ENCODE measurements around the gene SLC24A4. TPM values are rescaled to one million over a fixed set of nuclear protein-coding genes. Genes with fewer than 3 reads are reported as not detected.

Gene SLC24A4
- total RNA-seq, 1 donor from 2014 or later, result 0.41 TPM

DNA sequence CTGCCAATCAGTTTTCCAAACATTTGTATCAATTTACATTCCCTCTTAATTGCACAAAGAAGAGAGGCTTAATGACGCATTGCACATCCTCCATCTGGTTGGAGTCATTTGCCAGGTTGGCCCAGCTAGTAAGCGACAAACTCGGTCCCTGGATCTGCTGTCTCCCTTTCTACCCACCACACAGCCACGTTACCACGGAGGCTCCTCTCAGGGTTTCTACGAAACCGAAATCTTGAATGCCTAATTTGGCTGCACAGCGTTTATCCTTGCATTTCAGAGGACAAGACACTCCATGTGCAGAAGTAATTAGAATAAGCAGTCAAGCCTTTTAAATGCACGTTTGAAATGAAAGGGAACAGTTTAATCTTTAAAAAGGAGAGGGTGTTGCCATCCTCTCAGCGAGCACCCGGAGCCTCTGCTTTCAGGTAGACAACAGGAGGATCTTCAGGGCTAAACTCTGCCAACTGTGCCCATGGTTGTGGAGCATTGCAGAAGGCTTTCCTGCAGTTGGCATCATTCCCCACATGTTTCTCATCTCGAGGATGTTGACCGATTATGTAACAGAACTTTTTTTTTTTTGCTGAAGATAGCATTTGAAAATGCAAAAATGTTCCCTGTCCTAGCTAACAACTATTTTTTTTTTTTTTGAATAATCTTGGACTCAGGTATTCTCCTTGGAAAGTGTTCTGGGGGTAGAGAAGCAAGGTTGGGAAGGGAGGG lies 37.8 kb downstream of the SLC24A4 start:
- DNase-seq (ENCODE audit: low spot score in 2 of 2) (no peak), FAIRE-seq (no peak)

DNA sequence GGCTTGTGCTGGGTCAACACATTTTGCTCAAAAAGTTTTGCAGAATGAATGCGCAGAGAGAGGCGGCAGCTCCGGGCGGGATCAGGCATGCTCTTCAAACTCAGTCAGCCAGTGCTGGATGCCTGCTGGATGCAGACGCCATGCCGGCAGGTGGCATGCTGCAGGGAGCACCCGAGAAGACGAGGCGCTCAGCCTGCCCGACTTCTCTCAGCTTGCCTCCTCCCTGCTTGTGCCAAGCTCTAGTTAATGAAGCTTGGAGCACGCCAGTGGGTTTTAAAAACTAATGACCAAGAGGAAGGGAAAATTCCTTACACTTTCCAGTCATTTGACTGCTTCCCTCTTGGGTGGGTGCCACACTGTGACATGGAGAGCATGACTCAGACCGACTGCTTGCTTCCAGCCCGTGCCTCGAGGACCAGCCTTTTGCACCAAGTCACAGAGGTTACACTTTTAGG lies 39.8 kb downstream of the SLC24A4 start:
- no peak for FAIRE-seq
- peak in 1 of 2 donors; percentile 46 for DNase-seq (ENCODE audit: low spot score in 2 of 2)

DNA sequence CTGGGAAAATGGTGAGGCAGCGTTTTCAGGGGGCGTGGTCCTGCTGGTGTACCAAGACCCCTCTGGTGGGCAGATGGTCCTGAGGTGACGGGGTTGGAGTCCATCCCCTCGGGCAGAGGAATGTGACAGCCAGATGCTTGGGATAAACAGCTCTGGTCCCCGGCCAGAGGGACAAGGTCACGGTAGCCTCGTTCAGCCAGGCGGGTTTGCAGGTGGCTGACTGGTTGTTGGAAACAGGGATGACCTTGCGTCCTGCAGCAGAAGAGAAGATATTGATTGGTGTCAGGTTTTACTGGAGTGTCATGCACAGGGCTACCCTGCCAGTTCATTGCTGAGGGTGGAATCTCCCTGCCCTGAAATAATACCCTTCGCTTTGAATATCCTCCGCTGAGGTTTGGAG lies 43.3 kb downstream of the SLC24A4 start:
- DNase-seq (ENCODE audit: low spot score in 2 of 2) (no peak), FAIRE-seq (no peak)

DNA sequence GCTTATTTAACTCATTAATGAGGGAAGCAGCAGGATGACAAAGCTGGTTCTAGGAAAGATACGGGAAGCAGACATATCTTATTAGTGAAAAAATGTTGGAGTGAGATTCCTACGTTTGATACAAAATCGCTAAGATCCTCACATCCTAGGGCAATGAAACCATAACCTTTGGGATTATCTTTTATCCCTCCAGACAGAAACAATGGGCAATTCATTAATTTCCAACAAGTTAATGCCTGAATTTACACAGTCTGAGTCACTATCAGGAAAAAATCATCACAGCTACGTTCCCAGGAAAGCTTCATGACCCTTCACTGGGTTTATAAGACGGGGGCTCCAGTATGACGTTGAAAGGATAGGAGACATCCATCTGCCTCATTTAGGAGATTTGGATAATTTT lies 45.0 kb downstream of the SLC24A4 start:
- no peak for FAIRE-seq

DNA sequence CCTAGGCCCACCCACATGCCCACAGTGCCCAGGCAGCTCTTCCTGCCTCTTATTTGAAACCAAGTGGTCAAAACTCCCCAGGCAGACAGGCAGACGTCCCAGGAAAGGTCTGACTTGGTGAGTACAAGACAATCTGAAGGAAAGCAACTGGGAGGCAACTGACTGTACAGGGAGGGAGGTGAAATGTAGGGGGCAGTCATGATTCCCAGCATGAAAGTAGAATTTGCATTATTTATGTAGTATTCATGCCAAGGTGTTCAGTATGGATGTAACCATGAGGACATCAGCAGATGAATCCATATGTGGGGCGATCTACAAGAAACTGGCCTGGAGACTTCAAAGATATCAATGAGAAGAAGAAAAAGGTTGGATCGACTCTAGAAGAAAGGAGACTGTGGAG lies 46.1 kb downstream of the SLC24A4 start:
- DNase-seq (ENCODE audit: low spot score in 2 of 2) (no peak), FAIRE-seq (no peak)

More for the DNA sequence above, 45.0 kb downstream of the SLC24A4 start:
- DNase-seq (ENCODE audit: low spot score in 2 of 2), result no peak

DNA sequence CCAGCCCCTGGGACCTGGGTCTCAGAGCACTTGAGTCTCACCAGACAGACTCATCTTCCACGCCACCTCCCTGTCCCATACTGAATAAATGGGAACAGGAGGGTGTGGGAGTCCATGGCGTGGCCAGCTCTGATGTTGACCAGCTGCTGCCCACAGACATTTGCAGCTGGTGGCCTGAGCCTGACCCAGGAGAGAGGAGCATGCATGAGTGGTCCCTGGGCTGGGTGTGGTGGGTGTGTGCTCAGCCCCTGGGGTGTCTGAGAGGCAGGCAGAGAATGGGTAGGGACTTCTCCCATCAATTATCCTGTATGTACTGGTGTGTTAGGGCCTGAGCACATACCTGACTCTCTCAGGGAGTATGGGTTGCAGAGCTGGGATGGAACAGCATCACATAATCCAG lies 49.3 kb downstream of the SLC24A4 start:
- FAIRE-seq (no peak), DNase-seq (ENCODE audit: low spot score in 2 of 2) (no peak)

DNA sequence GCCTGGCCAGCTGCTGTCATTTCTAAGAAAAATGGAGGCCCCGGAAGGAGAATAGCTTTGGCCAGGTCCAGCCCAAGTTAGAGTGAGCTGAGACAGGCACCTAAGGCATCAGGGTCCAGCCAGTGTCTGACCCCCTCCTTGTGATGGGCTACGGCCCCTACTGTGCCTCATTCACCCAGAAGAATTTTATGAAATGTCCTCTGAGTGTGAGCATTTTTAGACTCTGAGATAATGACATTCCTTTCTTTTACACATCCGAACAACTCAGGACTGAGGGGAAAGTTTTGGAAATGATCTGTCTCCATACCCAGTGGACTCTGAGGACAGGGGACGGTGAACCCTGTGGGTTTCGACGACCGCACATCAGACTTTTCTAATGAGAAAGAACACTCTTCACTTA lies 50.4 kb downstream of the SLC24A4 start:
- FAIRE-seq (no peak), DNase-seq (ENCODE audit: low spot score in 2 of 2) (no peak)

DNA sequence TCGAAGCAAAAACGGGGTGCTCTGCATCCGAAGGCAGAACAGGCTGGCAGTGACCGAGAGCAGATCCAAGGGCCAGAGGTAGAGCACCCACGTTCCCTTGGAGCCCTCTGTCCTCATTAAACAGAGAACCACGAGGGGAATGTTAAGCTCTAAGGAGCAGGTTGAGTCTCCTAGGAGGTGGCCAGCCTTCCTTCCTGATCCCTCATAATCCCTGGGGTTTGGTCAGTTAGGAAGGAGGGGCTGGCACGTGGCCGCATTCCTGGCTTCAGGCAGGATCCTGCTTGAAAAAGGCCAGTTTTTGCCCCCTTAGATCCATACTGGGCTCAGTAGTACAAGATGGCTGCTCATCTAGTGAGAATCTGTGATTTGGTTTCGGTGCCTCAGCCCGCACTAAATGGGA lies 57.2 kb downstream of the SLC24A4 start:
- DNase-seq (ENCODE audit: low spot score in 2 of 2) (no peak), FAIRE-seq (no peak)

DNA sequence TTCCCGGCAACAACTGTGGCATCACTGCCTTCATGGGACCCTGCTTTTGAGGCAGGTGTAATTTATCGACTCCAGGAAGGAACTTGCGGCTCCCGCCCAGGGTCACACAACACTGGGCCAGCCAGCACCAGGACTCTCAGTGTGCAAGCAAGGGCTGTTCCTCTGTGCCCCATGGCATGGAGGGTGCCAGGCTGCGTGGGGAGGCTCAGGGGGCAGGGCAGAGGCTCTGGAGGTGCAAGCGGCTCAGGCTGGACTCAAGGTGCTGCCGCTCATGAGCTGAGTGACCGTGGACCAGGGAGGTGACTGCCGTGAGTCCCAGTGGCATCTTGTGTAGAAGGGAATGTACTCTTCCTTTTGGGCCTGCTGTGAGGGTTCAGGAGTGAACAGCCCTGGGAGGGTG lies 57.6 kb downstream of the SLC24A4 start:
- FAIRE-seq, result no peak
- DNase-seq (ENCODE audit: low spot score in 2 of 2), result no peak

DNA sequence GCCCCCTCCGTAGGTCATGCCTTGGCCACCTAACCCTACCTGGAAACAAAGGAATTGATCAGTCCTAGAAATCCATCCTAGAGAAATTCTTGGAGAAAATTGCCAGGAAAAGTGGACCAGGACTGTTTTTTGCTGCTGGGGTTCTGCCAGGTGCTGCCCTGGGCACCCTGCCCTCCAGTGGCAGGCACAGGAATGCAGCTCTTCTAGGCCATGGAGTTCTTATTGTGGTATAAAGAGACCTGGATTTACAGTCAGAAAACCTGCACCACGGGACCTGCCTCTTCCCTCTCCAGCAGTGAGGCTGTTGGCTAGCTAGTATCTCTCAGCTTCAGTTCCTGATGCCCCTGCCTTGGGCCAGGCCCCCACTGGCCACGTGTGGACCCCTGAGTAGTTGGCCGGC lies 59.7 kb downstream of the SLC24A4 start:
- peak in 1 of 2 donors; percentile 35 for DNase-seq (ENCODE audit: low spot score in 2 of 2)
- FAIRE-seq, result no peak

DNA sequence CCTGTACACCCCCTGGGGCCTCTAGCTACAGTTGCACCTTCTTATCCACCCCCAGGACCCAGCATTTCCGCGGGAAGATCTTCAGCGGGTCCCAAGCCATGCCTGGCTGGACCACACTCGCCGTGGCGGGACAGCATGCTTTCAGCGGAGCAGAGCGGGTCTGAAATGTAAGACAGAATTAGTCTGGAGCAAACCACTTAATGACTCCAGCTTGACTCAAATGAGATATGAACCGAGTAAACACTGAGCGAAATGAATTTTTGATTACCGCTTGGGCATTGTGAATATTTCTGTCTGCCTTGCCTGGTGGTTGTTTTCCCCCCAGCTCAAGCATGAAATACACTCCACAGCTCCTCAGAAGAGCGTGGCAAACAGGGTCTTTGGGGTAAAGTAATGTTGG lies 60.8 kb downstream of the SLC24A4 start:
- FAIRE-seq (no peak), DNase-seq (ENCODE audit: low spot score in 2 of 2) (no peak)

DNA sequence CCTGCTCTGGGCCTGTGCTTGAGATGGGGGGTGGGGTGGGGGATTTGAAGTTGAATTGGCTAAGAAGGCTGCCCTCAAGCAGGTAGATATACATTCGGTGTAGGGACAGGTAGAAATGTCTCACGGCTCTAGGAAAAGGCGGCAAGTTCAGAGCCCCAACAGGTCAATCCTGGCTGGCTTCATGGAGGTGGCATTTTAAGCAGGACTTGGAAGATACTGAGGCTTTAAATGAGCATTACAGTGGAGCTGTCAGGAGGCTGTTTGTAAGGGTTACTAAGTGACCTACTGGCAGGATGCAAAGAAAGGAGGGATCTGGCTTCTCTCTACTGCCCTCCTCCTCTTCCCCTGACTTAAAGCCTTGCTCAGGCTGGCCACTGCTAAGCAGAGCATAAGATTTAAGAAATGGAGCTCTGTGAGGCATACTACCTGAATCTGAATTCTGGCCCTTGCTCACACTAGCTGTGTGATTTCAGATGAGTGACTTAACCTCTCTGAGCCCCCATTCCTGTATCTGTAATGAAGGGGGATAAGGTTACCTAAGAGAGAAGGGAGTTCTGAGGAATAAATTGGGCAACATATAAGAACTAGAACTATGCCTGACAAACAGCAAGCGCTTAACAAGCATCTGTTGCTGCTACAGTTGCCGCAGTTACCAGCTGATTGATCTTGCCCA lies 61.6 kb downstream of the SLC24A4 start:
- DNase-seq (ENCODE audit: low spot score in 2 of 2) (no peak), FAIRE-seq (no peak)

DNA sequence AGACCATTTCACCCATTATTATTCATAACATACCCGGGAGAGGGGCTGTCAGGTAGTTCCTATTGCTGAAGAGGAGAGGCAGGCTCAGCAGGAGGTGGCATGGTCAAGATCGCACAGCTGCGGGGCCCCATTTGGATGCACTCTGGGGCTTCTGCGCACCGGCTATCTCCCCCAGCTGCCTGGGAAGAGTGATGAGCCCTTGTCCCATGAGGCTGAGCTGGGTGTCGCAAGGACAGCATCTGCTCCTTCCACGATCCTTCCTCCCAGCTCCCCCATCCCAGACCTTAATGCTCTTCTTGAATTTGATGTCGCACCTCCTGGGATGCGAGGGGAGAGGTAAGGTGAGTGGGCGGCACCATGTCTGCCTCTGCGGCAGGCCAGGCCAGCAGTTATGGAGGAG lies 62.6 kb downstream of the SLC24A4 start:
- DNase-seq (ENCODE audit: low spot score in 2 of 2), result no peak
- FAIRE-seq, result no peak

DNA sequence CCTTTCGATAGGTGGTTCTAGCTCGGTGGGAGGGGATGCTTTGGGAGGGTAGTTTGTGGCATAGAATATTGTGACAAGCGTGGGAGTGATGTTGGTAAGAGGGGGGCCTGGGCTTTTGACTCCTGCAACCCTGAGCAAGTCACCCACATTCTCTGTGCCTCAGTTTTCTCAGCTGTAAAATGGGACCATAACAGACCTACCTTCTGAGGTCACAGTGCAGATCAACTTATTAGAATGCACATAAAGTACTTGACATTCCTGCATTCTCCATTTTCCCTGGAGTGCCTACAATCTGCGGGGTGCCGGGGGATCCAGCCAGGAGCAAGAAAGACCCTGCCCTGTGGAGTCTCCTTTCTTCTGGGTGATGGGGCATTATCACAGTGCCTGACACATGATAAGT lies 63.2 kb downstream of the SLC24A4 start:
- FAIRE-seq, result no peak
- DNase-seq (ENCODE audit: low spot score in 2 of 2), result no peak

DNA sequence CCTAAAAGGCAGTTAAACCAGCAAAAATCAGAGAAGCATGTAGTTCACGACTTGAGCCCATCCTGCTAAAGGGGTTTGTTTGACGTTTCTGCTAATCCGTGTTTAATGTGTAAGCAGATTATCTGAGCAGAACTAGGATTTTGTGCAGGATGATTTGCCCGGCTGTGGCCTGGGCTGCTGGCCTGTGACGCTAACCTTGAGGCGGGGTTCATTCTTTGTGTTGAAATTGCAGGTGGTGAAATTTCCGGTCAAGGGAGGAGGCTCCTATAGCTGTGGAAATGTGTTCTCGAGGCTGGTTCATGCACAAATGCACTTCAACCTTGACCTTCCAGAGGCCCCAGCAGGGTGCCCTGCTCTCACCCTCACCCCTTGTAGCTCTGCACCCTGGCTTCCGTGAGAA lies 63.7 kb downstream of the SLC24A4 start:
- FAIRE-seq, result no peak
- DNase-seq (ENCODE audit: low spot score in 2 of 2), result no peak

DNA sequence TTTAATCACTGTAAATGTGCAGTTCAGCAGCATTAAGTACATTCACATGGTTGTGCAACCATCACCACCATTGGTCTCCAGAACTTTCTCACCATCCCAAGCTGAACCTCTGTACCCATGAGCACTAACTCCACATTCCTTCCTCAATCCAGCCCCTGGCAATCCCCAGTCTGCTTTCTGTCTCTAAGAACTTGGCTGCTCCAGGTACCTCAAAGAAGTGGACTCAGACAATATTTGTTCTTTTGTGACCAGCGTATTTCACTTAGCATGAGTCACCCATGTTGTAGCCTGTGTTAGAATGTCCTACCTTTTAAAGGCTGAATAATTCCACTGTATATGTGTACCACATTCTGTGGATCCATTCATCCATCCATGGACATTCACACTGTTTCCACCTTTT lies 64.6 kb downstream of the SLC24A4 start:
- FAIRE-seq, result no peak
- DNase-seq (ENCODE audit: low spot score in 2 of 2), result no peak

DNA sequence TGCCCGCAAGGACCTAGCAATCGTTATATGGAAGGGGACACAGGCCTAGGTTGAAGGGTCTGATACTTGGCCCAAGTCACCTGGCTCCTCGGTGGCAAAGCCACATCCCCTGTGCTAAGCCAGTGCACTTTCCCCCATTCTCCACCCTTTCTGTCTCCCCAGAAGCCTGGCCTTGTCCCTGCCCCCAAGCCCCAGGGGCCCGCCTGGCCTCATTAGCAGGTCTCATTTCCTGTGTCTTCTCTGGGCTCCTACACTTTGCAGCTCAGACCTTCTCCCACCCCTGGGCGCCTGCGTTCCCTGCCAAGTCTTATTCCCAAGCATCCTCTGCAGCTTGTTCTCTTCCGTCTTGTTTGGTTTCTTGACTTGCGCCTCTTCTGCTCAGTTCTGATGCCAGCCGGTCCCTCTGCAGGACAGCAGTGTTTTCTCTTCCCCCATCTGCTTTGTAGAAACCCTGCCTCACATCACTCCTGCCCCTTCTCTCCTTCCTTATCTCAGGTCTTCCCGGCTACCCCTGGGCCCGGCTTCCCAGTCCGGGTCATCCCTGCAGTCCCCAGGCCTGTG lies 66.7 kb downstream of the SLC24A4 start:
- FAIRE-seq, result no peak
- DNase-seq (ENCODE audit: low spot score in 2 of 2), result no peak

DNA sequence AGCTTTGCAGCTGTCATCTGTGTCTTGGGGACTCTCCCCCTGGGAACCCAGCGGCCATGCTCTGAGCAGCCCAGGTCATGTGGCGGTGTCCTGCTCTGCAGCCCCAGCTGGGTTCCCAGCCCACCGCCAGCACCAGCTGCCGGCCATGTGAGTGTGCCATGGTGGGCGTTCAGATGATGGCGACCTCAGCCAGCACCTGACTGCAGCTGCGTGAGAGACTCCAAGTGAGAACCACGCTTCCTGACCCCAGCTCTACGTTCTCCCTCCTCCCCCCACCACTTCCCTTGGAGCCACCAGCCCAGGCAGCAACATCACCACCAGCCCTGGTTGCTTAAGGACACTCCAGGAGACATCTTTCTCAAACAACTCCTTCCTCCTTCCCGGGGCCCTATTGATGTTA lies 68.8 kb downstream of the SLC24A4 start:
- no peak for FAIRE-seq
- no peak for DNase-seq (ENCODE audit: low spot score in 2 of 2)

DNA sequence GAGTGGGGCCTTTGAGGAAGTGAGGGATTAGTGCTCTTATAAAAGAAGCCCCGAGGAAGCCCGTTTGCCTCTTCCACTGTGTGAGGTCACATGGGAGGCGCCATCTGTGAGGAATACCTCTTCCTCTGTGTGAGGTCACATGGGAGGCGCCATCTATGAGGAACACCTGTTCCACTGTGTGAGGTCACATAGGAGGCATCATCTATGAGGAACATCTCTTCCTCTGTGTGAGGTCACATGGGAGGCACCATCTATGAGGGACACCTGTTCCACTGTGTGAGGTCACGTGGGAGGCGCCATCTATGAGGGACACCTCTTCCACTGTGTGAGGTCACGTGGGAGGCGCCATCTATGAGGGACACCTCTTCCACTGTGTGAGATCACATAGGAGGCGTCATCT lies 69.7 kb downstream of the SLC24A4 start:
- no peak for DNase-seq (ENCODE audit: low spot score in 2 of 2)
- FAIRE-seq, result no peak

DNA sequence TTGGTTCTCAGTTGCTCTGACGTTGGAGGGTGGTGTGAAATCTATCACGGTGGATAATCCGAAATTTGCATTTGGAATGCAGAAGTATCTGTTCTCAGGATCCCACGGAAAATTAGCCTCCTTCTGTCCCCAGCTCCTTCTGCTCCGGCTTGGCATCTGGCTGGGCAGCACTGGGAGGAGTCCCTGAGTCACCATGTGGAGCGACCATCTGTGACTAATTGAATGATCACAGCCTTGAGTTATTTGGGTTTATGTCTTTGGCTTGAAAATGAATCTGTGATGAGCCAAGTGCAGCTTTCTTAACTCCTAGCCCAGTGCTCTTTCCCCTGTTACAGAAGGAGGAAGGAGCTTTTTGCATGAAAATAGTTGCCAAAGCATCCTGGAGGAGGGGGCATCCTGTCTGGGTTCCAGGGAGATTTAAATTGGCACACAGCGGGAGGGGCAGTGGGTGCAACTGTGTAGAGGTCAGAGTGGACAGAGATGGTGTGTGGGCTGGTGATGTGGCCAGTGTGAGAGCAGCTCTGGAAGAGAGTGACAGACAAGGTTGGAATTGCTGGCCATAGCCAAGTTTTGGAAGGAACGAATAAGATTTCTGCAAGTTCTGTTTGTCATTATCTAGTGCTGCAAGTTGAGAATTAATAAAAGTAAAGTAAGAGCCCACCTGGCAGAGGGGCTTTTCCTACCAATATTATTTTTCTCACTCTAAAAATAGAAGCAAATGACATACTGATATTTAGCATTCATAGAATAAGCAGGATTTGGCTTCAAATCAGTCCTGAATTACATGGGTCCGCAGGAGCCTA lies 74.4 kb downstream of the SLC24A4 start:
- peak in 1 of 2 donors; percentile 22 for DNase-seq (ENCODE audit: low spot score in 2 of 2)
- no peak for FAIRE-seq

DNA sequence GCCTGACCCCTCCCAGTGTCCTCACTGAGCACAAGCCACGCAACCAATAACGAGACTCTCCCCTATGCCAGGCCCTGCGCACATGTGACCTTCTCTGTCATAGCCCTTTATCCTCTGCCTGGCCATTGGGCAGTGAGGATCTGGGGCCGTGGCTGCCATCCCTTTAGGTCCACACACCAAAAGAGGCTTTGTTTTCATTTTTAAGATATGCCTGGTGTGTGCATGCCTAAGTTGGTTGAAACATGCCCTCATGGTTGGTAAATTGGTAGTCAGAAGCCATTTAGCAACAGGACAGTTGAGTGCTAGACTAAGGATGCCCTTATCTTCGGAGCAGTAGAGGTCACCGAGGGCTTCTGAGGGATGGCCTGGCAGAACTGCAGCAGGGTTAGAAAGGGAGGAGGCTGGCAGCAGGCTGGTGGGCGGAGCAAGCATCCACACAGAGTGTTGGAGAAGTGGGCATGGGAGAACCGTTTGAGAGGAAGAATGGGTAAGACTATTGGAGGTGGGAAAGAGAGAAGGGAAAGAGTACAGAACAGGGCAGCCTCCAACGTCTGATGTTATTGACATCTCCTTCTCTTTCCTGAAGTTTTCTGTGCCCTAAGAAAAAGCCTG lies 75.1 kb downstream of the SLC24A4 start:
- FAIRE-seq (no peak), DNase-seq (ENCODE audit: low spot score in 2 of 2) (no peak)
